B cell (primary cell): ENCODE results near the gene POFUT2. TPM values are rescaled to one million over a fixed set of nuclear protein-coding genes. Genes with fewer than 3 reads are reported as not detected.

Experiments
- ATAC-seq: fragments of 200-7000 bp; cut with Tn5 transposase; one replicate; pipeline ENCODE4 v1.10.0; 2021; ENCODE audit warnings: low read depth, mild to moderate bottlenecking, moderate number of reproducible peaks, moderate library complexity
- CTCF ChIA-PET: fragments of 350-600 bp; sonication (Branson Sonifier 250); formaldehyde crosslinking; loops from one replicate; lab custom pipeline; 2021; ENCODE audit warnings: antibody characterized with exemption, inconsistent platforms; lab: Charles Lee
- POLR2A ChIA-PET: fragments of 350-600 bp; sonication (Branson Sonifier 250); formaldehyde crosslinking; loops from one replicate; lab custom pipeline; 2021; ENCODE audit warnings: antibody characterized with exemption; lab: Charles Lee
- DNase-seq: peaks from one replicate; pipeline ENCODE4 v3.0.0; 2013
- H2AFZ ChIP-seq: 2 replicates; pipeline ENCODE4 v1.6.1; 2012; ENCODE audit warnings: mild to moderate bottlenecking, low read depth, low read length; ENCODE audit not compliant: insufficient read depth, poor library complexity, severe bottlenecking
- H3K27ac ChIP-seq, 2 donors: 1 replicate in 1 of 2; 2 replicates in 1 of 2; pipeline ENCODE4 v1.5.1; 2012 to 2013; ENCODE audit warnings: low read length in 2 of 2, mild to moderate bottlenecking in 2 of 2, moderate library complexity in 1 of 2
- H3K27me3 ChIP-seq, 4 experiments: fragments of 200-600 bp in 1 of 4; sonication (generic) in 1 of 4; replicated peaks in 1 of 4; 1 replicate in 2 of 4; 2 replicates in 2 of 4; pipeline versions ENCODE4 v1.6.1 to v1.7.0; 2013 to 2016; ENCODE audit warnings: low read length in 3 of 4, mild to moderate bottlenecking in 2 of 4, mixed read lengths in 1 of 4, moderate library complexity in 1 of 4; ENCODE audit not compliant: insufficient read depth in 4 of 4, control insufficient read depth in 3 of 4; ENCODE audit errors: control extremely low read depth in 1 of 4
- H3K36me3 ChIP-seq, 2 experiments: replicated peaks in 1 of 2; 1 replicate in 1 of 2; 2 replicates in 1 of 2; pipeline versions ENCODE4 v1.6.1 to v1.7.1; 2013; ENCODE audit warnings: low read length in 1 of 2; ENCODE audit not compliant: insufficient read depth in 2 of 2, control insufficient read depth in 1 of 2; ENCODE audit errors: control extremely low read depth in 1 of 2, extremely low read depth in 1 of 2
- H3K4me1 ChIP-seq, 2 donors: fragments of 200-600 bp in 1 of 2; sonication (generic) in 1 of 2; 1 replicate in 1 of 2; 2 replicates in 1 of 2; pipeline versions ENCODE4 v1.5.1 to v1.6.1; 2013 to 2017; ENCODE audit warnings: low read length in 2 of 2; ENCODE audit not compliant: control insufficient read depth in 2 of 2, insufficient read depth in 2 of 2
- H3K4me2 ChIP-seq: replicated peaks from 2 replicates; pipeline ENCODE3; 2012; ENCODE audit warnings: mild to moderate bottlenecking, low read depth, low read length; ENCODE audit not compliant: poor library complexity, severe bottlenecking
- H3K4me3 ChIP-seq, 5 experiments: fragments of 200-600 bp in 1 of 5; sonication (generic) in 1 of 5; 1 replicate in 3 of 5; 2 replicates in 2 of 5; pipeline versions ENCODE4 v1.5.1 to v1.7.0; 2011 to 2016; ENCODE audit warnings: low read length in 4 of 5, mild to moderate bottlenecking in 4 of 5, low read depth in 2 of 5, control low read depth in 1 of 5, moderate library complexity in 1 of 5; ENCODE audit not compliant: insufficient read depth in 1 of 5; ENCODE audit errors: control extremely low read depth in 1 of 5, extremely low read depth in 1 of 5
- H3K79me2 ChIP-seq: fragments of 200-600 bp; sonication (generic); one replicate; pipeline ENCODE4 v1.6.0; 2016; ENCODE audit warnings: low read length; ENCODE audit not compliant: control insufficient read depth, insufficient read depth
- H3K9ac ChIP-seq: fragments of 200-600 bp; sonication (generic); 2 replicates; pipeline ENCODE4 v1.6.1; 2017; ENCODE audit warnings: mild to moderate bottlenecking, low read length, moderate library complexity
- H3K9me3 ChIP-seq, 3 donors: one replicate each; pipeline versions ENCODE4 v1.6.1 to v1.7.1; 2013; ENCODE audit warnings: low read length in 2 of 3; ENCODE audit not compliant: control insufficient read depth in 2 of 3, insufficient read depth in 1 of 3; ENCODE audit errors: control extremely low read depth in 1 of 3
- H4K20me1 ChIP-seq: 2 replicates; pipeline ENCODE4 v1.6.0; 2012; ENCODE audit warnings: mild to moderate bottlenecking, low read length; ENCODE audit not compliant: insufficient read depth, control insufficient read depth, poor library complexity, severe bottlenecking
- H3K27ac Mint-ChIP-seq: one replicate; pipeline ENCODE4 v1.8.0; 2021; ENCODE audit warnings: mixed read lengths
- H3K27me3 Mint-ChIP-seq: one replicate; pipeline ENCODE4 v1.8.0; 2021; ENCODE audit warnings: mixed read lengths
- H3K4me1 Mint-ChIP-seq: one replicate; pipeline ENCODE4 v1.8.0; 2021; ENCODE audit warnings: mixed read lengths
- H3K4me3 Mint-ChIP-seq: one replicate; pipeline ENCODE4 v1.8.0; 2021; ENCODE audit warnings: mixed read lengths
- H3K9me3 Mint-ChIP-seq: one replicate; pipeline ENCODE4 v1.8.0; 2022; ENCODE audit warnings: mixed read lengths; ENCODE audit not compliant: insufficient read depth
- CTCF ChIP-seq: fragments of 200-600 bp; IDR thresholded peaks from one replicate; pipeline ENCODE4 v1.8.0; 2022; ENCODE audit warnings: antibody characterized with exemption, mild to moderate bottlenecking
- EZH2 ChIP-seq: IDR thresholded peaks from 2 replicates; pipeline ENCODE4 v1.6.1; 2012; ENCODE audit warnings: borderline replicate concordance, low read depth, mild to moderate bottlenecking, moderate library complexity, low read length; ENCODE audit not compliant: insufficient read depth, poor library complexity, severe bottlenecking
- WGBS: methylation state at CpG from one replicate; pipeline ENCODE4 v1.1.5; 2013; ENCODE audit warnings: missing lambda C conversion rate; ENCODE audit not compliant: insufficient coverage; 5-methylcytosine and 5-hydroxymethylcytosine counted together
- intact Hi-C: fragments of 100-400 bp; cut with micrococcal nuclease; formaldehyde crosslinking; loops from one replicate; pipeline ENCODE4 v1.10.0; 2022
- polyA plus RNA-seq: library from polyadenylated mRNA; depleted of rRNA; stranded (reverse); fragments of >200 nt; gene quantifications from 2 replicates; pipeline ENCODE4 v1.2.3, GENCODE V29; 2012
- total RNA-seq, 2 donors: library from RNA; stranded (reverse); fragments of 120-200 nt in 1 of 2; gene quantifications; 1 replicate in 1 of 2; 2 replicates in 1 of 2; pipeline versions ENCODE4 v1.2.3 to v1.2.4, GENCODE V29; 2013 to 2022

Gene POFUT2
- total and polyA plus RNA-seq, 2 donors (not counting 1 experiment from before 2014, with no cell fraction given), result 38.3 to 41.8 TPM

DNA sequence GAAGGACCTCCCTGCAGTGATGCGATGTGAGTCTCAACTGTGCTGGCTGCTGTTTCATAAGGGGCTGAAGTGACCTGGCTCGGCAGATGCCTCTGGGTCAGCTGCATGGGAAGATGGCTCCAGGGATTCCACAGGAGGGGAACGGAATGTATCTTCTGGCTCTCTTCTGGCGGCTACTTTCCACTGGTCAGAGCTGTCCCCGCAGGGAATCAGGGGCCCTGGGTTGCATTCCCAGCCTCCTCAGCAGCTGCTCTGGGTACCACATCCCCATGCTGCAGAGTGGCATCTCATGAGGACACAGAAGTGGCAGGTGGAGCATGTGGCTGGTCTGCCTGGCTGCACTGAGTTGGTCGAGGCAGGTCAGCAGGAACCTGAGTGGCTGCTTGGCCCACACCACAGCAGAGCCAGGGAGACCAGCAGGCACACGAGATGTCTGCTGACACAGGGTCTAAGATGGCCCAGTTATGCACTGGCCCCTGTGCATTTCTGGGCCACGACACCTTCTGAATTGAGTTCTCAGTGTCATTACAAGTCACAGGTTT, 42.8 kb downstream of the POFUT2 start:
- H3K4me1 ChIP-seq, result no peaks in the 10 kb centered on the region
- H2AFZ ChIP-seq, result no peak overlapping the region
- ATAC-seq (no peak), DNase-seq (no peak)
- no peak for TF ChIP-seq EZH2
- TF ChIP-seq CTCF, result no peak
- CTCF ChIA-PET, result no interaction called here
- H3K9me3 ChIP-seq, result peaks cover 0 to 19% (median 3%) of the 10 kb centered on the region in 3 donors
- Mint-ChIP-seq H3K27ac (no peak overlapping the region), H3K4me1 (no peaks in the 10 kb centered on the region), H3K4me3 (no peak overlapping the region), H3K27me3 (peaks cover 27% of the 10 kb centered on the region), H3K9me3 (no peaks in the 10 kb centered on the region)
- no peaks in the 10 kb centered on the region for H3K36me3 ChIP-seq
- H3K27ac ChIP-seq, result no peak overlapping the region
- POLR2A ChIA-PET, result no interaction called here
- no peaks in the 10 kb centered on the region for H3K79me2 ChIP-seq
- H3K9ac ChIP-seq, result no peak overlapping the region
- no peak overlapping the region for H3K4me2 ChIP-seq
- H4K20me1 ChIP-seq, result no peaks in the 10 kb centered on the region
- 91% methylated on average over 8 of the region's 8 CpGs for WGBS
- intact Hi-C loops, result no loop called here
- no peak overlapping the region for H3K4me3 ChIP-seq
- peaks cover 0 to 3% (median 0%) of the 10 kb centered on the region in 4 experiments for H3K27me3 ChIP-seq

- Mint-ChIP-seq H3K9me3 (no peaks in the 10 kb centered on the region), H3K27ac (no peak overlapping the region), H3K4me1 (no peaks in the 10 kb centered on the region), H3K4me3 (no peak overlapping the region), H3K27me3 (peaks cover 29% of the 10 kb centered on the region)
- no peaks in the 10 kb centered on the region for H3K36me3 ChIP-seq
- intact Hi-C loops, result no loop called here
- ATAC-seq (no peak), DNase-seq (no peak)
- peaks cover 0 to 3% (median 0%) of the 10 kb centered on the region in 4 experiments for H3K27me3 ChIP-seq
- H3K9ac ChIP-seq, result no peak overlapping the region
- no peaks in the 10 kb centered on the region for H4K20me1 ChIP-seq
- POLR2A ChIA-PET, result no interaction called here
- H3K4me2 ChIP-seq, result no peak overlapping the region
- TF ChIP-seq CTCF (no peak), EZH2 (no peak)
- no peak overlapping the region for H3K27ac ChIP-seq
- no peak overlapping the region for H2AFZ ChIP-seq
- CTCF ChIA-PET, result no interaction called here
- peaks cover 0 to 19% (median 3%) of the 10 kb centered on the region in 3 donors for H3K9me3 ChIP-seq
- no peaks in the 10 kb centered on the region for H3K4me1 ChIP-seq
- no CpG with 5 or more reads among the region's 3 CpGs for WGBS
- no peak overlapping the region for H3K4me3 ChIP-seq
- no peaks in the 10 kb centered on the region for H3K79me2 ChIP-seq
These were observed 44.1 kb downstream of the POFUT2 start for GRCh38 chr21:45243603-45244002.
